ENCODE data around the gene EFEMP1.

Gene EFEMP1

DNA sequence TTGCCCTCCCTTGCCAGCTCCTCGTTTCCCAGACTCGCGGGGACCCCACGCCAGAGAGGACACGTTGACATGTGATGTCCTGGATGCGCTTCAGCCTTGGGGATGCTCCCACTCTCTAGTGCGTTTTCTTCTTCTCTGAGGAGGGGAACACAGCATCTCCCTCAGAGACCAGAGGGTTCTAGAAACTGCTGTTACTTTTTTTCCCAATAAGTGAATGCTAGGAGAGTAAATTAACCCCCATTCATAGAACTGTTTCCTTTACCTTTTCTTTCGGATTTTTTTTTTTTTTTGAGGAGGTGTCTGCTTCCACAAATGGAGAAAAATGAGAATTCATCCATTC lies 370 bp upstream of the EFEMP1 start:
- no peak for DNase-seq (ENCODE audit: low read depth)
- no peak overlapping the region for H3K4me3 ChIP-seq (ENCODE audit: low read depth, low read length)
- TF ChIP-seq, protein P1, sequence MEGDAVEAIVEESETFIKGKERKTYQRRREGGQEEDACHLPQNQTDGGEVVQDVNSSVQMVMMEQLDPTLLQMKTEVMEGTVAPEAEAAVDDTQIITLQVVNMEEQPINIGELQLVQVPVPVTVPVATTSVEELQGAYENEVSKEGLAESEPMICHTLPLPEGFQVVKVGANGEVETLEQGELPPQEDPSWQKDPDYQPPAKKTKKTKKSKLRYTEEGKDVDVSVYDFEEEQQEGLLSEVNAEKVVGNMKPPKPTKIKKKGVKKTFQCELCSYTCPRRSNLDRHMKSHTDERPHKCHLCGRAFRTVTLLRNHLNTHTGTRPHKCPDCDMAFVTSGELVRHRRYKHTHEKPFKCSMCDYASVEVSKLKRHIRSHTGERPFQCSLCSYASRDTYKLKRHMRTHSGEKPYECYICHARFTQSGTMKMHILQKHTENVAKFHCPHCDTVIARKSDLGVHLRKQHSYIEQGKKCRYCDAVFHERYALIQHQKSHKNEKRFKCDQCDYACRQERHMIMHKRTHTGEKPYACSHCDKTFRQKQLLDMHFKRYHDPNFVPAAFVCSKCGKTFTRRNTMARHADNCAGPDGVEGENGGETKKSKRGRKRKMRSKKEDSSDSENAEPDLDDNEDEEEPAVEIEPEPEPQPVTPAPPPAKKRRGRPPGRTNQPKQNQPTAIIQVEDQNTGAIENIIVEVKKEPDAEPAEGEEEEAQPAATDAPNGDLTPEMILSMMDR (IDR thresholded peaks at IDR 0.05; ENCODE audit: low read depth, low read length), result no peak
- TF ChIP-seq MYC (IDR thresholded peaks at IDR 0.05; ENCODE audit: low read depth, low read length) (no peak), MAX (IDR thresholded peaks at IDR 0.05; ENCODE audit: low read depth, low read length) (no peak), POLR2A (IDR thresholded peaks at IDR 0.05; ENCODE audit: extremely low read depth, insufficient read length) (no peak)

GRCh38 chr2:55922291-55922907 lies 1.2 kb downstream of the EFEMP1 start:
- TF ChIP-seq, protein P1 (IDR thresholded peaks at IDR 0.05; ENCODE audit: low read depth, low read length), result no peak
- TF ChIP-seq MYC (IDR thresholded peaks at IDR 0.05; ENCODE audit: low read depth, low read length) (no peak), MAX (IDR thresholded peaks at IDR 0.05; ENCODE audit: low read depth, low read length) (no peak), POLR2A (IDR thresholded peaks at IDR 0.05; ENCODE audit: extremely low read depth, insufficient read length) (no peak)
- no peak overlapping the region for H3K4me3 ChIP-seq (ENCODE audit: low read depth, low read length)
- DNase-seq (ENCODE audit: low read depth), result no peak

GRCh38 chr2:55919574-55919973 lies 4.0 kb downstream of the EFEMP1 start:
- TF ChIP-seq POLR2A (IDR thresholded peaks at IDR 0.05; ENCODE audit: extremely low read depth, insufficient read length), result no peak
- TF ChIP-seq, protein P1 (IDR thresholded peaks at IDR 0.05; ENCODE audit: low read depth, low read length), result no peak
- TF ChIP-seq MYC (IDR thresholded peaks at IDR 0.05; ENCODE audit: low read depth, low read length), result no peak
- no peak for TF ChIP-seq MAX (IDR thresholded peaks at IDR 0.05; ENCODE audit: low read depth, low read length)

DNA sequence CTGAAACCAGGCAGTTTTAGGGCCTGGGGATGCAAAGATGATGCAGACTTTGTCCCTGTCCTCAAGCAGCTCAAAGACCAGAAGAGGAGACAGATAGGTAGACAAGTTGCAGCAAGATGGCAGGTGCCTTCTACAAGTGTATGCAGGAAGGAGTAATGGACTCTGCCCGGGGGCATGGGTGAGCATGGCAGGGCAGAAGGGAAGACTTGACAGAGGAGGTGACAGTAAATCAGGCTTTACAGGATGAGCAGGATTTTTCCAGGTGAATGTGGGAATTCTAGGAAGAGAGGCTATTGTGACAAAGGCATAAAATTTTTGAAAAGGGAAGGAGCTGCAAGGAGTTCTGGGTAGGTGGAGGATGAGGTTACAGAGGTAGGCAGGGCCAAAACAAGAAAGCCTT lies 4.7 kb downstream of the EFEMP1 start:
- TF ChIP-seq, protein P1 (IDR thresholded peaks at IDR 0.05; ENCODE audit: low read depth, low read length), result no peak
- no peak overlapping the region for H3K4me3 ChIP-seq (ENCODE audit: low read depth, low read length)
- no peak for DNase-seq (ENCODE audit: low read depth)

More at GRCh38 chr2:55919574-55919973, 4.0 kb downstream of the EFEMP1 start:
- no peak overlapping the region for H3K4me3 ChIP-seq (ENCODE audit: low read depth, low read length)
- DNase-seq (ENCODE audit: low read depth), result no peak

DNA sequence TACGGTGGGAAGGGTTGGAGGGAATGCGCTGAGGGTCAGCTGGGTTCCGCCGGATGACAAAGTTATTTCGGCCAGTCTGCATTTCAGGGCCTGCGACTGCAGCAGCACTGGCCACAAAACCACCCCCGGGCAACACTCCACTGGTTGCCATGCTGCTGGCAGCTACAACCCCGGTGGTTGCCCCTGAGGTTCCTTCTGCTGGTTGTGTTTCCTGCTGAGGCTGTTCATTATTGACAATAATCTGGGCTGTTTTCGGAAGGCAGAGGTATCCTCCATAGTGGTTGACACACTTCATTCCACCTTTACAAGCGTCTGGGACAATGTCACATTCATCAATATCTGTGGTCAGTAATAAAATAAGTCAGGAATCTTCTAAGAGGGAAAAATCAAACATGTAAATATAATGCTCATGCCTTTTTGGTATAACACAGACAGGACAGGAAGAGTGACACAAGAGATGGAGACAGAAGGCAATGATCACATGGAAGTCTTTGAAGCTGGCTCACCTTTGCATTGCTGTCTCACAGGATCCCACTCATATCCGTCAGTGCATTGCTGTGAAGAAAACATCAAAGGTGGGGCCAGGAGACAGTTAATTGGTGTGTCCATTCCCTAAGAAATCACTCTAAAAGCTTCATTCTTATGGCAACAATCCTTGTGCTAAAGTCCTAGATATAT lies 5.7 kb downstream of the EFEMP1 start:
- no peak for TF ChIP-seq MAX (IDR thresholded peaks at IDR 0.05; ENCODE audit: low read depth, low read length)
- TF ChIP-seq POLR2A (IDR thresholded peaks at IDR 0.05; ENCODE audit: extremely low read depth, insufficient read length), result no peak
- TF ChIP-seq MYC (IDR thresholded peaks at IDR 0.05; ENCODE audit: low read depth, low read length), result no peak
- TF ChIP-seq, protein P1 (IDR thresholded peaks at IDR 0.05; ENCODE audit: low read depth, low read length), result no peak
- no peak overlapping the region for H3K4me3 ChIP-seq (ENCODE audit: low read depth, low read length)
- DNase-seq (ENCODE audit: low read depth), result no peak

Measured in NB4 (cell line).